ENCODE data around the gene KLRD1.

KLRD1 gene

DNA sequence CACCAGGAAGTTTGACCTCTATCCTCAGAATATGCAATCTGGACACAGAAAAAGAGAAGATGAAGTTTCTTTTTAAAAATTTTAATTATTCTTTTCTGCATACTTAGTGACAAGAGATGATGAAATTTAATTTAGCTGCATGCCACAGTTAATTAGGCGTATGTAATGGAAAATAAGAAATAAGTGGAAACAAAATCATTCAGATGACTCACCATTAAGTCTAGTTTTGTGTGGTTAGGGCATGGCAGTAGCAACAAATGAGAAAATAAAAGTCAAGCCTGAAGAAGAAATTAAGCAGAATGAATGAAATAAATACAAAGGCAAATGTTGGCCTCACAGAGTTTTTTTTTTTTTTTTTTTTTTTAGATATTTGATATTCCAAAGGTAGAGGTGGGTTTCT, 30.9 kb upstream of the KLRD1 start:
- no peak overlapping the region for H3K9ac ChIP-seq (ENCODE audit: low read depth, low read length, poor library complexity)
- WGBS, 2 donors (ENCODE audit: extremely low coverage in 2 of 2, insufficient read length in 2 of 2, insufficient replicate concordance in 1 of 2): no CpG with 5 or more reads among the region's 1 CpG
- H2BK120ac ChIP-seq (ENCODE audit: low read depth, low read length): no peak overlapping the region
- peaks cover 0 to 1% of the 10 kb centered on the region in 2 donors for H3K9me3 ChIP-seq (replicated peaks in 1 of 2; ENCODE audit: control insufficient read depth in 2 of 2, insufficient read depth in 1 of 2, low read depth in 1 of 2, low read length in 2 of 2)
- H2BK5ac ChIP-seq (ENCODE audit: low read length): no peak overlapping the region
- H2AFZ ChIP-seq (ENCODE audit: low read length): no peak overlapping the region
- no peak overlapping the region for H3K14ac ChIP-seq (ENCODE audit: low read length)
- no peak overlapping the region for H2BK15ac ChIP-seq (ENCODE audit: low read length)
- H2AK5ac ChIP-seq (ENCODE audit: low read depth, low read length): no peak overlapping the region
- no peak overlapping the region for H4K8ac ChIP-seq (ENCODE audit: low read depth, low read length)
- H2BK12ac ChIP-seq (ENCODE audit: low read length): no peak overlapping the region
- no peak overlapping the region for H3K4ac ChIP-seq (ENCODE audit: low read length)
- DNase-seq (ENCODE audit: low spot score): no peak
- H3K4me3 ChIP-seq (ENCODE audit: low read length in 2 of 2): no peak overlapping the region
- no peaks in the 10 kb centered on the region for H3K4me1 ChIP-seq (ENCODE audit: control insufficient read depth in 2 of 2, insufficient read depth in 1 of 2, low read depth in 1 of 2, low read length in 2 of 2)
- no peaks in the 10 kb centered on the region for H3K36me3 ChIP-seq (replicated peaks in 1 of 2; ENCODE audit: control insufficient read depth in 2 of 2, insufficient read depth in 2 of 2, low read length in 2 of 2)
- no peak overlapping the region for H3K27ac ChIP-seq (replicated peaks; ENCODE audit: low read length)
- no peak overlapping the region for H3K23ac ChIP-seq (ENCODE audit: low read depth, low read length, poor library complexity)
- no peaks in the 10 kb centered on the region for H3K27me3 ChIP-seq (ENCODE audit: control insufficient read depth in 3 of 3, insufficient read depth in 3 of 3, low read depth in 1 of 3, low read length in 3 of 3)
- no peak overlapping the region for H4K91ac ChIP-seq (ENCODE audit: low read depth, low read length, poor library complexity)
- H3K18ac ChIP-seq (ENCODE audit: low read length): no peak overlapping the region
- H3K4me2 ChIP-seq (ENCODE audit: insufficient read depth, low read length, poor library complexity, severe bottlenecking): no peak overlapping the region
- no peaks in the 10 kb centered on the region for H3K79me1 ChIP-seq (ENCODE audit: low read depth, low read length)

DNA sequence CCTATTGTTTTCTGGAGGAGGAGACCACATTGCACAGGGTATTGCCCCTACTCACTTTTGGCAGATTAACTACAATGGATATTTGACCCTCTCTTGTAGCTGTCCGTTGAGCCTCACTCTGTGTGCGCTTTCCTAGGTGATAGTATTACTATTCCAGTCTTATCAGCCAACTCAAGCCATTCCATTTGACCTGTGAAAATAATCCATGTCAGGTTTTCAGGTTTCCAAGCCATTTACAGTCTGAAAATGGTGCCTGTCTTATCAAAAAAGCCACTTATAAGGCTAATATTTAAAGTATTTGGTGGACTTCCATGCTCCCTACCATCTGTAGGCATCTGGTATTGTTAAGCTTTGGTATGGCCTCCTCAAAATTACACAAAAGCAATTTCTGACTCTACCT, 29.6 kb upstream of the KLRD1 start:
- no peak overlapping the region for H3K23ac ChIP-seq (ENCODE audit: low read depth, low read length, poor library complexity)
- H3K79me1 ChIP-seq (ENCODE audit: low read depth, low read length): no peaks in the 10 kb centered on the region
- H2BK5ac ChIP-seq (ENCODE audit: low read length): no peak overlapping the region
- no CpG with 5 or more reads among the region's 2 CpGs for WGBS, 2 donors (ENCODE audit: extremely low coverage in 2 of 2, insufficient read length in 2 of 2, insufficient replicate concordance in 1 of 2)
- no peak overlapping the region for H2BK120ac ChIP-seq (ENCODE audit: low read depth, low read length)
- H3K4ac ChIP-seq (ENCODE audit: low read length): no peak overlapping the region
- H2AFZ ChIP-seq (ENCODE audit: low read length): no peak overlapping the region
- H3K36me3 ChIP-seq (replicated peaks in 1 of 2; ENCODE audit: control insufficient read depth in 2 of 2, insufficient read depth in 2 of 2, low read length in 2 of 2): no peaks in the 10 kb centered on the region
- H2AK5ac ChIP-seq (ENCODE audit: low read depth, low read length): no peak overlapping the region
- DNase-seq (ENCODE audit: low spot score): no peak
- H3K18ac ChIP-seq (ENCODE audit: low read length): no peak overlapping the region
- H3K4me3 ChIP-seq (ENCODE audit: low read length in 2 of 2): no peak overlapping the region
- H2BK15ac ChIP-seq (ENCODE audit: low read length): no peak overlapping the region
- no peaks in the 10 kb centered on the region for H3K27me3 ChIP-seq (ENCODE audit: control insufficient read depth in 3 of 3, insufficient read depth in 3 of 3, low read depth in 1 of 3, low read length in 3 of 3)
- H2BK12ac ChIP-seq (ENCODE audit: low read length): no peak overlapping the region
- no peak overlapping the region for H3K14ac ChIP-seq (ENCODE audit: low read length)
- no peak overlapping the region for H3K4me2 ChIP-seq (ENCODE audit: insufficient read depth, low read length, poor library complexity, severe bottlenecking)
- no peak overlapping the region for H4K8ac ChIP-seq (ENCODE audit: low read depth, low read length)
- H3K9ac ChIP-seq (ENCODE audit: low read depth, low read length, poor library complexity): peak overlapping the region; percentile 7
- no peak overlapping the region for H4K91ac ChIP-seq (ENCODE audit: low read depth, low read length, poor library complexity)
- no peaks in the 10 kb centered on the region for H3K4me1 ChIP-seq (ENCODE audit: control insufficient read depth in 2 of 2, insufficient read depth in 1 of 2, low read depth in 1 of 2, low read length in 2 of 2)
- no peak overlapping the region for H3K27ac ChIP-seq (replicated peaks; ENCODE audit: low read length)
- peaks cover 0 to 1% of the 10 kb centered on the region in 2 donors for H3K9me3 ChIP-seq (replicated peaks in 1 of 2; ENCODE audit: control insufficient read depth in 2 of 2, insufficient read depth in 1 of 2, low read depth in 1 of 2, low read length in 2 of 2)

DNA sequence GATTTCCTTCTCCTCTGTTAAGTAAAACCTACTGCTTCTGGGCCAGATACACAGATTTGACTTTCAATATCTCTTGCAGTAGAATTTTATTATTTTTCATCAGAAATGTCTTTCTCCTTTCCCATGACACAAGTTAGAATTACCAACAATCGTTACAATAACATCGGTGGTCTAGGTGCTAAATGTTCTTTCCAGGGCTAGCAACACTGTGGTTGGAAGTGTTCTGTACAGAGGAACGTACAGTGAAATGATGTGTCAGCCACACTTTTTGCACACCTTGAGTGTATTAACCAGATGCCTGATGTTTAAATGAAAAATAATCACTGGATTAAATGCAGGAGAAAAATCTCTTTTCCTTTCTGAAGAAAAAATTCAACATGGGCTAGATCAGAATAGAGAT, 27.7 kb upstream of the KLRD1 start:
- Histone ChIP-seq H3K23ac (ENCODE audit: low read depth, low read length, poor library complexity) (no peak overlapping the region), H3K14ac (ENCODE audit: low read length) (no peak overlapping the region), H2BK12ac (ENCODE audit: low read length) (no peak overlapping the region), H2BK120ac (ENCODE audit: low read depth, low read length) (no peak overlapping the region), H3K36me3 (replicated peaks in 1 of 2; ENCODE audit: control insufficient read depth in 2 of 2, insufficient read depth in 2 of 2, low read length in 2 of 2) (no peaks in the 10 kb centered on the region), H3K27me3 (ENCODE audit: control insufficient read depth in 3 of 3, insufficient read depth in 3 of 3, low read depth in 1 of 3, low read length in 3 of 3) (no peaks in the 10 kb centered on the region), H3K18ac (ENCODE audit: low read length) (no peak overlapping the region), H2AK5ac (ENCODE audit: low read depth, low read length) (no peak overlapping the region), H3K79me1 (ENCODE audit: low read depth, low read length) (no peaks in the 10 kb centered on the region), H4K8ac (ENCODE audit: low read depth, low read length) (no peak overlapping the region), H3K27ac (replicated peaks; ENCODE audit: low read length) (no peak overlapping the region), H3K4ac (ENCODE audit: low read length) (no peak overlapping the region), H2BK15ac (ENCODE audit: low read length) (no peak overlapping the region), H3K4me3 (ENCODE audit: low read length in 2 of 2) (no peak overlapping the region), H3K9me3 (replicated peaks in 1 of 2; ENCODE audit: control insufficient read depth in 2 of 2, insufficient read depth in 1 of 2, low read depth in 1 of 2, low read length in 2 of 2) (peaks cover 0 to 1% of the 10 kb centered on the region in 2 donors), H2AFZ (ENCODE audit: low read length) (no peak overlapping the region), H4K91ac (ENCODE audit: low read depth, low read length, poor library complexity) (no peak overlapping the region), H2BK5ac (ENCODE audit: low read length) (no peak overlapping the region), H3K9ac (ENCODE audit: low read depth, low read length, poor library complexity) (no peak overlapping the region), H3K4me2 (ENCODE audit: insufficient read depth, low read length, poor library complexity, severe bottlenecking) (no peak overlapping the region), H3K4me1 (ENCODE audit: control insufficient read depth in 2 of 2, insufficient read depth in 1 of 2, low read depth in 1 of 2, low read length in 2 of 2) (no peaks in the 10 kb centered on the region)
- WGBS, 2 donors (ENCODE audit: extremely low coverage in 2 of 2, insufficient read length in 2 of 2, insufficient replicate concordance in 1 of 2): no CpG with 5 or more reads among the region's 3 CpGs
- no peak for DNase-seq (ENCODE audit: low spot score)

DNA sequence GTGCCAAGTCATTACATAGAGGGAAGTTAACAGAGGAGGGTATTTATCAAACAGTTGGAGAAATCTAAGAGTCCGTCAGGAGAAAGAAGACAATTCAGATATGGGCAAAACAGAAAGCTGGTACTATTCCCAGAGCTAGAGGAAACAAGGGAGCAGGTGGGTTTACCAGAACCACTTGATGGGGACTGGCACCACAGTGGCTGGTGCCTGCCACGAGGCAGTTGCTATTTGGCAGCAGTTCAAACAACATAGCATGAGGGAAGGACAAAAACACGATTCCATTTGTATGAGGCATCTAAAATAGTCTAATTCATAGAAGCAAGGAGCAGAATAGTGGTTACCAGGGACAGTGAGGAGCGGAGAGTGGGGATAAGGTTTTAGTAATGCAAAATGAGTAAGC, 24.6 kb upstream of the KLRD1 start:
- Histone ChIP-seq H2BK5ac (ENCODE audit: low read length) (no peak overlapping the region), H3K4me2 (ENCODE audit: insufficient read depth, low read length, poor library complexity, severe bottlenecking) (no peak overlapping the region), H3K27ac (replicated peaks; ENCODE audit: low read length) (no peak overlapping the region), H4K91ac (ENCODE audit: low read depth, low read length, poor library complexity) (no peak overlapping the region), H4K8ac (ENCODE audit: low read depth, low read length) (no peak overlapping the region), H3K9me3 (replicated peaks in 1 of 2; ENCODE audit: control insufficient read depth in 2 of 2, insufficient read depth in 1 of 2, low read depth in 1 of 2, low read length in 2 of 2) (peaks cover 0 to 1% of the 10 kb centered on the region in 2 donors), H3K14ac (ENCODE audit: low read length) (no peak overlapping the region), H3K79me1 (ENCODE audit: low read depth, low read length) (no peaks in the 10 kb centered on the region), H2BK15ac (ENCODE audit: low read length) (no peak overlapping the region), H3K4me1 (ENCODE audit: control insufficient read depth in 2 of 2, insufficient read depth in 1 of 2, low read depth in 1 of 2, low read length in 2 of 2) (no peaks in the 10 kb centered on the region), H3K4ac (ENCODE audit: low read length) (no peak overlapping the region), H3K18ac (ENCODE audit: low read length) (no peak overlapping the region), H3K36me3 (replicated peaks in 1 of 2; ENCODE audit: control insufficient read depth in 2 of 2, insufficient read depth in 2 of 2, low read length in 2 of 2) (no peaks in the 10 kb centered on the region), H2BK12ac (ENCODE audit: low read length) (no peak overlapping the region), H2AK5ac (ENCODE audit: low read depth, low read length) (no peak overlapping the region), H3K27me3 (ENCODE audit: control insufficient read depth in 3 of 3, insufficient read depth in 3 of 3, low read depth in 1 of 3, low read length in 3 of 3) (no peaks in the 10 kb centered on the region), H2BK120ac (ENCODE audit: low read depth, low read length) (no peak overlapping the region), H2AFZ (ENCODE audit: low read length) (no peak overlapping the region), H3K9ac (ENCODE audit: low read depth, low read length, poor library complexity) (no peak overlapping the region), H3K4me3 (ENCODE audit: low read length in 2 of 2) (no peak overlapping the region), H3K23ac (ENCODE audit: low read depth, low read length, poor library complexity) (no peak overlapping the region)
- no CpG with 5 or more reads among the region's 4 CpGs for WGBS, 2 donors (ENCODE audit: extremely low coverage in 2 of 2, insufficient read length in 2 of 2, insufficient replicate concordance in 1 of 2)
- no peak for DNase-seq (ENCODE audit: low spot score)
